ENCODE data around the gene LYG2. TPM values are rescaled to one million over a fixed set of nuclear protein-coding genes. Genes with fewer than 3 reads are reported as not detected.
"Not testable (repeated sequence)": the region's sequence is repeated elsewhere in the genome, so short reads cannot be mapped to it uniquely, and the experiment has no call there.

The LYG2 gene
- total and polyA plus RNA-seq, 5 donors, result not detected

GRCh38 chr2:99200076-99200800 lies 55.2 kb downstream of the LYG2 start:
- Histone ChIP-seq H3K4me3 (ENCODE audit: low read length) (no peak overlapping the region), H3K27ac (ENCODE audit: low read length) (no peak overlapping the region), H3K9me3 (ENCODE audit: control insufficient read depth, low read length) (no peaks in the 10 kb centered on the region), H3K27me3 (ENCODE audit: control insufficient read depth, insufficient read depth) (no peaks in the 10 kb centered on the region), H3K4me1 (ENCODE audit: control insufficient read depth, insufficient read depth, low read length) (no peaks in the 10 kb centered on the region)
- ATAC-seq (no peak), DNase-seq (no peak)
- WGBS, result 90% methylated on average over 7 of the region's 7 CpGs
- intact Hi-C loops (cut with DNase I), result no loop called here

GRCh38 chr2:99198103-99198841 lies 57.2 kb downstream of the LYG2 start:
- Histone ChIP-seq H3K9me3 (ENCODE audit: control insufficient read depth, low read length) (no peaks in the 10 kb centered on the region), H3K27me3 (ENCODE audit: control insufficient read depth, insufficient read depth) (no peaks in the 10 kb centered on the region), H3K27ac (ENCODE audit: low read length) (no peak overlapping the region), H3K4me3 (ENCODE audit: low read length) (no peak overlapping the region), H3K4me1 (ENCODE audit: control insufficient read depth, insufficient read depth, low read length) (no peaks in the 10 kb centered on the region)
- 90% methylated on average over 6 of the region's 6 CpGs for WGBS
- intact Hi-C loops (cut with DNase I), result no loop called here
- DNase-seq (no peak), ATAC-seq (no peak)

DNA sequence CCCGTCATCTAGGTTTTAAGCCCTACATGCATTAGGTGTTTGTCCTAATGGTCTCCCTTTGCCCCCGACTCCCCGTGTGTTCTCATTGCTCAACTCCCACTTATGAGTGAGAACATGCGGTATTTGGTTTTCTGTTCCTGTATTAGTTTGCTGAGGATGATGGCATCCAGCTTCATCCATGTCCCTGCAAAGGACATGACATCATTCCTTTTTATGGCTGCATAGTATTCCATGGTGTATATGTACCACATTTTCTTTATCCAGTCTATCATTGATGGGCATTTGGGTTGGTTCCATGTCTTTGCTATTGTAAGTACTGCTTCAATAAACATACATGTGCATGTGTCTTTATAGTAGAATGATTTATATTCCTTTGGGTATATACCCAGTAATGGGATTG lies 63.1 kb downstream of the LYG2 start:
- intact Hi-C loops (cut with DNase I); H3K27me3 ChIP-seq (ENCODE audit: control insufficient read depth, insufficient read depth); DNase-seq; ATAC-seq; H3K4me3 ChIP-seq (ENCODE audit: low read length); H3K4me1 ChIP-seq (ENCODE audit: control insufficient read depth, insufficient read depth, low read length); H3K27ac ChIP-seq (ENCODE audit: low read length); H3K9me3 ChIP-seq (ENCODE audit: control insufficient read depth, low read length): not testable (repeated sequence)
- 98% methylated on average over 4 of the region's 4 CpGs for WGBS

Other genes starting within 250 kb of the LYG2 start
- under 1 TPM in 2 of 4 donors, not detected in 2; 0.18 to 0.43 TPM for gene C2orf15, start 114.0 kb downstream of the LYG2 start, total RNA-seq
- gene C2orf15, start 114.0 kb downstream of the LYG2 start, polyA plus RNA-seq, result 0.25 TPM
- gene TSGA10, start 100.7 kb downstream of the LYG2 start, total RNA-seq, result 1 to 10 TPM; 4.2 to 5.2 (median 4.7) TPM
- 2.5 TPM for gene TSGA10, start 100.7 kb downstream of the LYG2 start, polyA plus RNA-seq
- gene LIPT1, start 100.7 kb downstream of the LYG2 start, total RNA-seq, result 10 to 100 TPM in 1 of 4 donors, 1 to 10 TPM in 3; 5.8 to 10.0 (median 7.1) TPM
- 12.4 TPM for gene LIPT1, start 100.7 kb downstream of the LYG2 start, polyA plus RNA-seq
- 10 to 100 TPM; 10.4 to 20.6 (median 12.0) TPM for gene MITD1, start 74.6 kb downstream of the LYG2 start, total RNA-seq
- gene MITD1, start 74.6 kb downstream of the LYG2 start, polyA plus RNA-seq, result 22.4 TPM
- gene MRPL30, start 74.5 kb downstream of the LYG2 start, total RNA-seq, result 10 to 100 TPM; 21.3 to 29.6 (median 27.1) TPM
- gene MRPL30, start 74.5 kb downstream of the LYG2 start, polyA plus RNA-seq, result 24.2 TPM
- under 1 TPM in 3 of 4 donors, not detected in 1; 0.40 to 0.72 (median 0.65) TPM for gene LYG1, start 45.5 kb upstream of the LYG2 start, total RNA-seq
- gene LYG1, start 45.5 kb upstream of the LYG2 start, polyA plus RNA-seq, result 0.84 TPM
- 10 to 100 TPM; 18.7 to 22.4 (median 20.2) TPM for gene TXNDC9, start 80.7 kb upstream of the LYG2 start, total RNA-seq
- 22.5 TPM for gene TXNDC9, start 80.7 kb upstream of the LYG2 start, polyA plus RNA-seq
- gene EIF5B, start 81.7 kb upstream of the LYG2 start, total RNA-seq, result 10 to 100 TPM; 67.1 to 79.9 (median 71.9) TPM
- 71.6 TPM for gene EIF5B, start 81.7 kb upstream of the LYG2 start, polyA plus RNA-seq
- 10 to 100 TPM; 31.0 to 37.1 (median 34.3) TPM for gene REV1, start 234.4 kb upstream of the LYG2 start, total RNA-seq
- gene REV1, start 234.4 kb upstream of the LYG2 start, polyA plus RNA-seq, result 16.4 TPM